GM23248 (cell line): ENCODE data around the gene DCAKD. TPM values are rescaled to one million over a fixed set of nuclear protein-coding genes. Genes with fewer than 3 reads are reported as not detected.

Experiments used
- DNase-seq: peaks from one replicate; pipeline ENCODE4 v3.0.0-alpha.2; 2015
- H2AFZ ChIP-seq: fragments of 200-600 bp; sonication (generic); 2 replicates; pipeline ENCODE4 v1.6.1; 2016; ENCODE audit warnings: antibody characterized with exemption
- H3F3A ChIP-seq: fragments of 200-600 bp; sonication (generic); 2 replicates; pipeline ENCODE4 v1.6.1; 2016; ENCODE audit warnings: mild to moderate bottlenecking, antibody characterized with exemption, mixed run types; ENCODE audit not compliant: insufficient read depth
- H3K27ac ChIP-seq: fragments of 200-600 bp; sonication (generic); 2 replicates; pipeline ENCODE4 v1.5.1; 2016; ENCODE audit warnings: mild to moderate bottlenecking
- H3K27me3 ChIP-seq: fragments of 200-600 bp; sonication (generic); replicated peaks from 2 replicates; pipeline ENCODE4 v1.6.1; 2016; ENCODE audit warnings: mild to moderate bottlenecking; ENCODE audit not compliant: insufficient read depth
- H3K36me3 ChIP-seq: fragments of 200-600 bp; sonication (generic); 2 replicates; pipeline ENCODE4 v1.6.1; 2016; ENCODE audit warnings: low read depth, mild to moderate bottlenecking
- H3K4me1 ChIP-seq: fragments of 200-600 bp; sonication (generic); 2 replicates; pipeline ENCODE4 v1.6.1; 2016; ENCODE audit warnings: mild to moderate bottlenecking; ENCODE audit not compliant: insufficient read depth
- H3K4me2 ChIP-seq: fragments of 200-600 bp; sonication (generic); one replicate; pipeline ENCODE4 v1.6.1; 2016; ENCODE audit warnings: mild to moderate bottlenecking; ENCODE audit not compliant: unreplicated experiment
- H3K4me3 ChIP-seq: fragments of 200-600 bp; sonication (generic); 2 replicates; pipeline ENCODE4 v1.5.1; 2016; ENCODE audit warnings: mild to moderate bottlenecking
- H3K79me2 ChIP-seq: fragments of 200-600 bp; sonication (generic); 2 replicates; pipeline ENCODE4 v1.6.1; 2016; ENCODE audit warnings: mild to moderate bottlenecking; ENCODE audit not compliant: insufficient read depth
- H3K9ac ChIP-seq: fragments of 200-600 bp; sonication (generic); 2 replicates; pipeline ENCODE4 v1.6.1; 2016; ENCODE audit warnings: mild to moderate bottlenecking
- H3K9me2 ChIP-seq: fragments of 200-600 bp; sonication (generic); 2 replicates; pipeline ENCODE4 v1.6.1; 2016; ENCODE audit warnings: mixed run types, mild to moderate bottlenecking, moderate library complexity; ENCODE audit not compliant: insufficient read depth
- H3K9me3 ChIP-seq: fragments of 200-600 bp; sonication (generic); one replicate; pipeline ENCODE4 v1.6.1; 2017; ENCODE audit warnings: low read depth
- H4K20me1 ChIP-seq: fragments of 200-600 bp; sonication (generic); 2 replicates; pipeline ENCODE4 v1.6.0; 2016; ENCODE audit not compliant: insufficient read depth
- EZH2 ChIP-seq: fragments of 200-600 bp; sonication (generic); IDR thresholded peaks from 2 replicates; pipeline ENCODE4 v1.6.1; 2018; ENCODE audit warnings: antibody characterized with exemption, mild to moderate bottlenecking; ENCODE audit not compliant: insufficient read depth, poor library complexity, severe bottlenecking
- EZH2phosphoT487 ChIP-seq: fragments of 200-600 bp; sonication (generic); IDR thresholded peaks from 2 replicates; pipeline ENCODE4 v1.6.1; 2018; ENCODE audit warnings: antibody characterized with exemption, moderate library complexity, mild to moderate bottlenecking, low read depth; ENCODE audit not compliant: insufficient read depth
- WGBS, 2 experiments: methylation state at CpG; one replicate each; pipeline ENCODE4 v1.1.6; 2015 to 2017; ENCODE audit warnings: low lambda C conversion rate in 2 of 2, low coverage in 1 of 2; ENCODE audit errors: missing lambda C conversion rate in 2 of 2; 5-methylcytosine and 5-hydroxymethylcytosine counted together
- in situ Hi-C: fragments of 300-500 bp; cut with MboI; formaldehyde crosslinking; loops from 2 replicates; pipeline ENCODE4 v1.15.0; 2020
- polyA plus RNA-seq: library from polyadenylated mRNA; unstranded; fragments of >200 nt; fragmentation: Nextera tagmentation; extraction: Ambion mirVana; gene quantifications from 2 replicates; pipeline ENCODE4 v1.2.1, GENCODE V29; 2016
- total RNA-seq: library from RNA; depleted of rRNA; stranded (reverse); fragments of >200 nt; shearing (Covaris generic); gene quantifications from 2 replicates; pipeline ENCODE4 v1.2.3, GENCODE V29; 2014

DCAKD gene
- total and polyA plus RNA-seq, 2 experiments from 2014 or later, result 24.8 to 45.8 TPM

DNA sequence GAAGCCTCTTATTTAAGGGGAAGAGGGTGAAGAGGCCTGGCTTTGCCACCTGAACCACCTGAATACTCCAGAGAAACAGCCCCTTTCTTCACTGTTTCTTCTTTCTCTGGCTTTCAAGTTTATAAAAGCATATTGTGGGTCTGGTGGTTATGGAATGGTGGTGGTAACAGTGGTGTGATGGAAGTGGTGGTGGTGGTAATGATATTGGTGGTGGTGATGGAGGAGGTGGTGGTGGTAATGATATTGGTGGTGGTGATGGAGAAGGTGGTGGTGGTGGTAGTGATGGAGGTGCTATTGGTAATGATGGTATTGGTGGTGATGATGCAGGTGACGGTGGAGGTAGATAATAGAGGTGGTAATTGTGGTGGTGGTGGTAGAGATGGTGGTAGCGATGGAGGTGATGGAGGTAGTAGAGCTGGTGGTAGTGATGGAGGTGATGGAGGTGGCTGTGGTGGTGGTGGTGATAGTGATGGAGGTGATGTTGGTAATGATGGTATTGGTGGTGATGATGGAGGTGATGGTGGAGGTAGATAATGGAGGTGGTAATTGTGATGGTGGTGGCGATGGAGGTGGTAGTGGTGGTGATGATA lies 69.2 kb downstream of the DCAKD start:
- H3F3A ChIP-seq, result no peaks in the 10 kb centered on the region
- H3K9me2 ChIP-seq, result no peaks in the 10 kb centered on the region
- no peak for TF ChIP-seq EZH2phosphoT487
- TF ChIP-seq EZH2, result no peak
- H3K4me3 ChIP-seq, result no peak overlapping the region
- no peaks in the 10 kb centered on the region for H3K4me1 ChIP-seq
- no peak overlapping the region for H3K4me2 ChIP-seq
- H2AFZ ChIP-seq, result no peak overlapping the region
- in situ Hi-C loops, result no loop called here
- H3K9me3 ChIP-seq, result no peaks in the 10 kb centered on the region
- H3K27ac ChIP-seq, result no peak overlapping the region
- no peak overlapping the region for H3K9ac ChIP-seq
- no peak for DNase-seq
- WGBS, 2 experiments, result 85 to 91% methylated on average over 3 of the region's 3 CpGs
- peaks cover 14% of the 10 kb centered on the region for H3K27me3 ChIP-seq
- no peaks in the 10 kb centered on the region for H3K36me3 ChIP-seq
- H3K79me2 ChIP-seq, result no peaks in the 10 kb centered on the region
- H4K20me1 ChIP-seq, result no peaks in the 10 kb centered on the region

DNA sequence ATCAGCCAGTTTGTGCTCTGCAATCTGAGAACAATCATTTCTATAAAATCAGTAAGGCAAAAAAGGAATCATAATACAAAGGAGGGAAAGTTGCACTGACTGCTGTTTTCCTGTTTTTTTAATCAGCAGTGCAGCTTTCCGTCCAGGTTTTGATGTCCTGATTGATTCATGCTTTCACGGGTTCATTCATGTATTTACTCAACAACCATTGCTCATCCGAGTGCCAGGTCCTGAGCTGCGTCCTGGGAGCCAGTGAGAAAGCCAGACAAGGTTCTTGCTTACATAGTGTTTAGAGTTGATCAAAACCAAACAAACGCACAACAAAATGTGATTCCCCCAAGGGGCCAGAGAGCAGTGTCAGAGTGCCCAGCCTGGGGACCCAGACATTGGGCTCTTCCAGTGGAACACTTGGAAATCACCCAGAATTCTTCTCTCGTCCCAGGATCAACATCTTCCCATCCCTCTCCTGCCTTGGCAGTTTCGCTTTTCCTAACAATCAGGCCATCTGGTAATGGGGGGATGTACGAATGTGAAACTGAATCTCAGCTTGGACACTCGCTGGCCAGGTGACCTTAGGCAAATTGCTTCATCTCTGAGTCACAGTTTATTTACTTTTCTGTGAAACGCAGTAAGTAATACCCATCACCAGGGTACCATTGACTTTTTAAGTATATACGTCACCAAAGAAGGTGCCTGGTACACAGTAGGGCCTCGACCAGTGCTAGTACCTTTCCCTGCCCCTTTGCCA lies 70.0 kb downstream of the DCAKD start:
- in situ Hi-C loops, result no loop called here
- H3K27ac ChIP-seq, result no peak overlapping the region
- peak; percentile 30 for DNase-seq

DNA sequence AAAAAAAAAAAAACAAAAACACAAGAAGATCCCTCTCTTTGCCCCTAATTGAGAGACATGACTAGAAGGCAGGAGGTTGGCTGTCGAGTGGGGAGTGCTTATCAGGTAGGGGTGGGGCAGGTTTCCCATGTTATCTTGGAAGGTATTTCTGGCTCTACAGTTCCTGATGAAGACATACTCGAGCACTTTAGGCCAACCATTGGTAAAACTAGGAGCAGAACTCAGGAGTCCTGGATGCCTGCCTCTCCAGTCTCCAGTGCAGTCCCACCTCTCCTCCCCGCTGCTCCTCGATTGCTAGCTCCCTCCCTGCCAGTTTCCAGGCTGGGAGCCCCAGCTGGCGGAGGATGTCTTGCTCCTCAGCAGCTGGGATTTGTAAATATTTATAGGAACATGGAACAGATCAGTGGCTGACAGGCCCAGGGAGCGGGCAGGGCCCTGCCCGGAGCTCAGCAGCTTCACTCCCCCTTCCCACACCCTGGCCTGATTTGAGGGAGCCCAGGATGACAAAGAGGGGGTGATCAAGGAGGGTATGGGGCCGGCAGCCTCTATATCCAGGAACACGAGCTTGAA lies 71.9 kb downstream of the DCAKD start:
- Histone ChIP-seq H3K9me2 (no peaks in the 10 kb centered on the region), H3K4me3 (no peak overlapping the region), H3K36me3 (no peaks in the 10 kb centered on the region), H2AFZ (no peak overlapping the region), H3F3A (no peaks in the 10 kb centered on the region), H3K9me3 (no peaks in the 10 kb centered on the region), H3K27me3 (peaks cover 5% of the 10 kb centered on the region), H4K20me1 (no peaks in the 10 kb centered on the region), H3K79me2 (no peaks in the 10 kb centered on the region), H3K27ac (no peak overlapping the region), H3K9ac (no peak overlapping the region), H3K4me1 (no peaks in the 10 kb centered on the region), H3K4me2 (no peak overlapping the region)
- WGBS, 2 experiments, result 42 to 45% methylated on average over 9 of the region's 9 CpGs
- TF ChIP-seq EZH2, result no peak
- no peak for TF ChIP-seq EZH2phosphoT487
- DNase-seq, result no peak
- in situ Hi-C loops, result no loop called here

More for the DNA sequence above, 70.0 kb downstream of the DCAKD start:
- Histone ChIP-seq H3K9me3 (no peaks in the 10 kb centered on the region), H3K36me3 (no peaks in the 10 kb centered on the region), H3K4me2 (no peak overlapping the region), H3K4me1 (no peaks in the 10 kb centered on the region), H3F3A (no peaks in the 10 kb centered on the region), H2AFZ (no peak overlapping the region), H3K79me2 (no peaks in the 10 kb centered on the region), H3K9ac (no peak overlapping the region), H3K27me3 (peaks cover 11% of the 10 kb centered on the region), H3K4me3 (no peak overlapping the region), H3K9me2 (no peaks in the 10 kb centered on the region), H4K20me1 (no peaks in the 10 kb centered on the region)
- TF ChIP-seq EZH2, result no peak
- no peak for TF ChIP-seq EZH2phosphoT487
- 62 to 64% methylated on average over 12 of the region's 12 CpGs for WGBS, 2 experiments

DNA sequence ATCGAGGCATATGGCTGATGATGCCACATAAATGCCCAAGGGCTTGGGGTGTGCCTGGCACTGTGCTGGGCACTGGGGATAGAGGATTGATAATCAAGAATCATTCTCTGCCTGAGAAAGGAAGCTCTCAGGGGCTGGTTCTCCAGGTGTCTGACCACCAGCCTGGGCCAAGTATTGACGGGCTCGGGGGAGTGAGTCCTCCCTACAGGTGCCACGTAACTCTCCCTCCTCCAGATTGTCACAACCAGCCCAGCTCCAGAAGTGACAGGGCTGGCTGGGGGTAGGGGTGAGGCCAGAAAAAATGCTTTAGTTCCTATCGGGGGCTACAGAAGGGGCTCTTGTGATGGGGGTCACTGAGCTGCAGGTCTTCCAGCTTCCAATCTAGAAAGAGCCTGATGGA lies 72.6 kb downstream of the DCAKD start:
- 70 to 80% methylated on average over 5 of the region's 5 CpGs for WGBS, 2 experiments
- in situ Hi-C loops, result no loop called here
- no peaks in the 10 kb centered on the region for H3K79me2 ChIP-seq

More for the DNA sequence above, 72.6 kb downstream of the DCAKD start:
- H3K9me2 ChIP-seq, result no peaks in the 10 kb centered on the region
- H3K36me3 ChIP-seq, result no peaks in the 10 kb centered on the region
- no peak overlapping the region for H2AFZ ChIP-seq
- H3K4me2 ChIP-seq, result no peak overlapping the region
- no peak overlapping the region for H3K4me3 ChIP-seq
- no peak for DNase-seq
- H3K9ac ChIP-seq, result no peak overlapping the region
- no peaks in the 10 kb centered on the region for H3F3A ChIP-seq
- no peak overlapping the region for H3K27ac ChIP-seq
- no peaks in the 10 kb centered on the region for H3K4me1 ChIP-seq
- no peaks in the 10 kb centered on the region for H3K9me3 ChIP-seq
- peaks cover 5% of the 10 kb centered on the region for H3K27me3 ChIP-seq
- H4K20me1 ChIP-seq, result no peaks in the 10 kb centered on the region
- TF ChIP-seq EZH2phosphoT487 (no peak), EZH2 (no peak)
